HG02678 (cell line): ENCODE data around the gene FOS.
"Not testable (repeated sequence)": the region's sequence is repeated elsewhere in the genome, so short reads cannot be mapped to it uniquely, and the experiment has no call there.

Source experiments
- ATAC-seq: cut with Tn5 transposase; IDR thresholded peaks from one replicate; pipeline ENCODE4 v1.9.1; 2021; ENCODE audit warnings: mild to moderate bottlenecking, moderate library complexity; ENCODE audit not compliant: unreplicated experiment

Gene FOS

GRCh38 chr14:75278422-75279152, at the start of gene FOS:
Gene FOS (plus strand): TSS chr14:75278828. CDS start chr14:75278983, 155 bp downstream.
- ATAC-seq: peak; percentile 86

GRCh38 chr14:75229661-75230139, 48.9 kb upstream of the FOS start:
- no peak for ATAC-seq

- ATAC-seq: peak; percentile 51
Measured at GRCh38 chr14:75230140-75230792, 48.4 kb upstream of the FOS start.

- peak; percentile 63 for ATAC-seq
Measured at GRCh38 chr14:75231320-75231719, 47.3 kb upstream of the FOS start.

- no peak for ATAC-seq
Measured at GRCh38 chr14:75232191-75232590, 46.4 kb upstream of the FOS start.

GRCh38 chr14:75232597-75232996, 46.0 kb upstream of the FOS start:
- no peak for ATAC-seq

- no peak for ATAC-seq
Measured at GRCh38 chr14:75234173-75235115, 44.2 kb upstream of the FOS start.

GRCh38 chr14:75235198-75235597, 43.4 kb upstream of the FOS start:
- not testable (repeated sequence) for ATAC-seq

GRCh38 chr14:75236467-75236866, 42.2 kb upstream of the FOS start:
- ATAC-seq: no peak

- no peak for ATAC-seq
Measured at GRCh38 chr14:75236901-75237419, 41.7 kb upstream of the FOS start.

- ATAC-seq: no peak
Measured at GRCh38 chr14:75238756-75239455, 39.7 kb upstream of the FOS start.

GRCh38 chr14:75240781-75241180, 37.8 kb upstream of the FOS start:
- no peak for ATAC-seq

- no peak for ATAC-seq
Measured at GRCh38 chr14:75242546-75243273, 35.9 kb upstream of the FOS start.

GRCh38 chr14:75244121-75244520, 34.5 kb upstream of the FOS start:
- no peak for ATAC-seq

- ATAC-seq: no peak
Measured at GRCh38 chr14:75246546-75247285, 31.9 kb upstream of the FOS start.

GRCh38 chr14:75247286-75247922, 31.2 kb upstream of the FOS start:
- no peak for ATAC-seq

- ATAC-seq: no peak
Measured at GRCh38 chr14:75247939-75248338, 30.7 kb upstream of the FOS start.

- peak; percentile 87 for ATAC-seq
Measured at GRCh38 chr14:75249251-75249957, 29.2 kb upstream of the FOS start.
